ENCODE data around the gene KLK12. TPM values are rescaled to one million over a fixed set of nuclear protein-coding genes. Genes with fewer than 3 reads are reported as not detected.

KLK12 gene
- total RNA-seq, 1 donor from 2014 or later: 0.78 TPM

DNA sequence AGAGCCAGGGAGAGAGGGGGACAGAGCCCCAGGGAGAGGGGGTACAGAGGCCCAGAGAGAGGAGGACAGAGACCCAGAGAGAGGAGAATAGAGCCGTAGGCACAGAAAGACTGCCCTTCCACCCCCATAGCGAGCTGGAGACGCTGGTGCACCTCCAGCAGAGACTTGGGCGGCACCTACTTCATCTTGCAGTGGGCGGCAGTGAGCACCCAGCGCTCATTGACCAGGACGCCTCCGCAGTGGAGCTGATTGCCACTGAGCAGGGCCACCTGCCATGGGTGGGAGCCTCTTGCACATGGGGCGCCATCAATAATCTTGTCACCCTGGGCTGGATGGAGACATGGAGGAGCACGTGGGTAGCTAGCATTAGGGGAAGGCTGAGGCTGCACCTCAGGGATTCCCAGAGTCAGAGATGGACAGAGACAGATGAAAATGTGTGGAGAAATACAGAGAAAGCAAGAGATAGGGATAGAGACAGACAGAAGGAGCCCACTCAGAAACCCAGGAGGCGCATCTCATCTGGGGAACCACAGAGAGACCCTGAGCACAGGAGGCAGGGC lies 53.1 kb downstream of the KLK12 start:
- no peak for DNase-seq (ENCODE audit: low spot score)

DNA sequence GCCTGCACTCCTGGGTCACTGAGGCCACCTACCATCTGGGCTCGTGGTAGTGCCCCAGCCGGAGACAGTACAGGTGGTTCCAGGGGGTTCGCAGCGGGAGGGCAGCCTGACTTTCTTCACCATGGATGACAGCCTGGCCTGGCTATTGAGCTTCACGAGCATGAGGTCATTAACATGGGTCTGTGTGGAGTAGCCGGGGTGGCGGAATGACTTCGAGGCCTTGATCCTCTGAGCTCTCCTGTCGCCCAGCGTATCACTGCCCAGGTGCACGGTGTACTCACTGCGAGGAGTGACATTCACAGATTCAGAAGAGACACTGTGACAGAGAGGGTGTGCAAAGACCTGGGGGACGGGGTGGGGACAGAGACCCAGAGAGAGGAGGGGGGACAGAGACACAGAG lies 54.6 kb downstream of the KLK12 start:
- DNase-seq (ENCODE audit: low spot score): no peak

DNA sequence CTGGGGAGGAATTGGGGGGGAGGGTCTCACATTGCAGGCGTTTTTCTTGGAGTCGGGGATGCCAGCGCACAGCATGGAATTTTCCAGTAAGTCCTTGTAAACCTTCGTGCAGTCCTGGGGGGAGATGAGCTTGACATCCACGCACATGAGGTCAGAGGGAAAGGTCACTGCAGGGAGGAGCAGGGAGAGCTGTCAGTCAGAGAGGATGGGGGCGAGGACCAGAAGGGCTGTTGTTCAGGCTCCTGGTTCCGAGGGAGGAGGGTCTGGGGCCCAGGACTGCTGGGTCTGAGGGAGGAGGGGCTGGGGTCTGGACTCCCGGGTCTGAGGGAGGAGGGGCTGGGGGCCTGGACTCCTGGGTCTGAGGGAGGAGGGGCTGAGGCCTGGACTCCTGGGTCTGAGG lies 55.0 kb downstream of the KLK12 start:
- no peak for DNase-seq (ENCODE audit: low spot score)

Other genes starting within 250 kb of the KLK12 start
- not detected for gene ACP4, start 244.6 kb downstream of the KLK12 start, total RNA-seq
- gene KLK1, start 211.2 kb downstream of the KLK12 start, total RNA-seq: 1.5 TPM
- not detected for gene KLK15, start 201.4 kb downstream of the KLK12 start, total RNA-seq
- gene KLK3, start 180.1 kb downstream of the KLK12 start, total RNA-seq: not detected
- gene KLK2, start 161.6 kb downstream of the KLK12 start, total RNA-seq: not detected
- gene KLK4, start 123.6 kb downstream of the KLK12 start, total RNA-seq: not detected
- gene KLK5, start 82.0 kb downstream of the KLK12 start, total RNA-seq: not detected
- 1.5 TPM for gene KLK6, start 65.4 kb downstream of the KLK12 start, total RNA-seq
- gene KLK7, start 51.1 kb downstream of the KLK12 start, total RNA-seq: 0.14 TPM
- 2.4 TPM for gene KLK8, start 33.4 kb downstream of the KLK12 start, total RNA-seq
- gene KLK10, start 15.3 kb downstream of the KLK12 start, total RNA-seq: 42.8 TPM
- 274 TPM for gene KLK11, start 8.4 kb downstream of the KLK12 start, total RNA-seq
- 2.0 TPM for gene KLK13, start 30.1 kb upstream of the KLK12 start, total RNA-seq
- gene KLK14, start 47.9 kb upstream of the KLK12 start, total RNA-seq: 0.63 TPM
- gene CTU1, start 73.4 kb upstream of the KLK12 start, total RNA-seq: 12.1 TPM
- 6.3 TPM for gene SIGLEC9, start 89.9 kb upstream of the KLK12 start, total RNA-seq
- 3.5 TPM for gene SIGLEC7, start 107.3 kb upstream of the KLK12 start, total RNA-seq
- 8.3 TPM for gene CD33, start 190.1 kb upstream of the KLK12 start, total RNA-seq
- not detected for gene SIGLECL1, start 216.1 kb upstream of the KLK12 start, total RNA-seq

All from mucosa of gallbladder (tissue), 1 donor.